Fibroblast of mammary gland (primary cell): ENCODE measurements around the gene PHC1.

Source experiments
- DNase-seq: peaks from one replicate; pipeline ENCODE4 v3.0.0-alpha.2; 2010; ENCODE audit warnings: low read depth
- H3K4me3 ChIP-seq: 2 replicates; pipeline ENCODE4 v1.5.1; 2011; ENCODE audit warnings: low read depth, mild to moderate bottlenecking, low read length, moderate library complexity; ENCODE audit not compliant: control insufficient read depth
- TF ChIP-seq, protein P1 (sequence below): conservative IDR thresholded peaks from 2 replicates; pipeline ENCODE4 v1.5.1; 2011; ENCODE audit warnings: low read depth, low read length, inconsistent platforms; ENCODE audit not compliant: control insufficient read depth, insufficient read depth

PHC1 gene

DNA sequence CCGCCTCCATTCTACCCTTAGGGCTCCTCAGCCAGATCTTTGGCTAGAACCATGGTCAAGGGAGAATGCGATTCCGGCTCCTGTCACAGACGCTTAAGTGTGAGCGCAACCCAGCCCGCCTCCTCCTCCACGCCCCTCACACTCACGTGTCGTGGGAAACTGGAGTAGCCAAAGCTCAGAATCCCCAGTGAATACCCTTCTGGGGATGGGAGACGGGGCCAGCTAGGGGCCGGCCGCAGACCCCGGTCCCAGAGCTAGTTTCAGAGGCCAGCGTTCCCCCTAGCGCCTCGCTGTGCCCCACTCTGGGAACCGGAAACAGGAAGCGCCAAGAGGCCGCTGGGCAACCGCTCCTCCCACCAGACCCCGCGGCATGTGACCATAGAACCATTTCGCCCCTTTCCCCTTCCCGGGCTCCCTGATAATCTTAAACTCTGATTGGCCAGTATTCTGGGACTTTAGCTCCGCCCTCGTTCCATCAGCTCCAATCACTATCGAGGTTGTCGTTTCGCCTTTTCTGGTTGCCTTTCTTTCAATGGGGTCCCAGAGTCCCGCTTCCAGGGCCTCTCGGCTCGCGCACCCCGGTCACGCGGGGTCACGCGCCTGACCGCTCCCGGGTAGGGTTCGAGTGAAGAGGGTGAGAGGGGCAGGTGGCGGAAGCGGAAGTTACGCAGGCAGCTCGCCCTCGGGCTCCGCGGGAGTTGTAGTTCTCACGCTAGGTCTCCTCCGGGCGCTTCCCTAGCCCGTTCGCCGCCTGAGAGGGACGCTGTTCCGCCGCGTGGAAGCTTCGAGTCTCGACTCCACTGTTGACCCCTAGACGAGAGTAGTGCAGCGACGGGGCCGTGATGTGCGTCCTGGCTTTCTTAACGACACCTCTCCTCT lies 35.3 kb downstream of the PHC1 start, which contains the start of gene M6PR:
TSS of gene M6PR (minus strand) at position 304 of the 879 bp plus-strand sequence. CDS start 3,241 bp downstream, outside the sequence.
- DNase-seq = peak; percentile 93
- TF ChIP-seq, protein P1, sequence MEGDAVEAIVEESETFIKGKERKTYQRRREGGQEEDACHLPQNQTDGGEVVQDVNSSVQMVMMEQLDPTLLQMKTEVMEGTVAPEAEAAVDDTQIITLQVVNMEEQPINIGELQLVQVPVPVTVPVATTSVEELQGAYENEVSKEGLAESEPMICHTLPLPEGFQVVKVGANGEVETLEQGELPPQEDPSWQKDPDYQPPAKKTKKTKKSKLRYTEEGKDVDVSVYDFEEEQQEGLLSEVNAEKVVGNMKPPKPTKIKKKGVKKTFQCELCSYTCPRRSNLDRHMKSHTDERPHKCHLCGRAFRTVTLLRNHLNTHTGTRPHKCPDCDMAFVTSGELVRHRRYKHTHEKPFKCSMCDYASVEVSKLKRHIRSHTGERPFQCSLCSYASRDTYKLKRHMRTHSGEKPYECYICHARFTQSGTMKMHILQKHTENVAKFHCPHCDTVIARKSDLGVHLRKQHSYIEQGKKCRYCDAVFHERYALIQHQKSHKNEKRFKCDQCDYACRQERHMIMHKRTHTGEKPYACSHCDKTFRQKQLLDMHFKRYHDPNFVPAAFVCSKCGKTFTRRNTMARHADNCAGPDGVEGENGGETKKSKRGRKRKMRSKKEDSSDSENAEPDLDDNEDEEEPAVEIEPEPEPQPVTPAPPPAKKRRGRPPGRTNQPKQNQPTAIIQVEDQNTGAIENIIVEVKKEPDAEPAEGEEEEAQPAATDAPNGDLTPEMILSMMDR = peak; percentile 44
- peak within 1 kb of the TSS; percentile 99 for H3K4me3 ChIP-seq

DNA sequence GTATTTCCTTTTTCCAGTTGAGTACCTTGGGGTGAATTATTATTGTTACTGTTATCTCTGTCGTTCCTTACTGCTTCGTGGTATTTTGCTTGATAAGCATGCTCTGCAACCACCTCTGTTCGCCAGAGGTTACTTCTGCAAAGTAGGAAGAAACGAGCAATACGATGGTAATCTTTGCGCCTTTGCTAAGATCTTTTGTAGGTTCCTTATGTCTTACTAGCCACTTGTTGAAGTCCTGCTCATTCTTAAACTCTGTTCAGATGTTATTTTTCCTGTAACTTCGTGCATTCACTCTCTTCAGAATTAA lies 35.9 kb downstream of the PHC1 start:
- DNase-seq = no peak
- peak overlapping the region; percentile 99 for H3K4me3 ChIP-seq
- TF ChIP-seq, protein P1 = no peak

DNA sequence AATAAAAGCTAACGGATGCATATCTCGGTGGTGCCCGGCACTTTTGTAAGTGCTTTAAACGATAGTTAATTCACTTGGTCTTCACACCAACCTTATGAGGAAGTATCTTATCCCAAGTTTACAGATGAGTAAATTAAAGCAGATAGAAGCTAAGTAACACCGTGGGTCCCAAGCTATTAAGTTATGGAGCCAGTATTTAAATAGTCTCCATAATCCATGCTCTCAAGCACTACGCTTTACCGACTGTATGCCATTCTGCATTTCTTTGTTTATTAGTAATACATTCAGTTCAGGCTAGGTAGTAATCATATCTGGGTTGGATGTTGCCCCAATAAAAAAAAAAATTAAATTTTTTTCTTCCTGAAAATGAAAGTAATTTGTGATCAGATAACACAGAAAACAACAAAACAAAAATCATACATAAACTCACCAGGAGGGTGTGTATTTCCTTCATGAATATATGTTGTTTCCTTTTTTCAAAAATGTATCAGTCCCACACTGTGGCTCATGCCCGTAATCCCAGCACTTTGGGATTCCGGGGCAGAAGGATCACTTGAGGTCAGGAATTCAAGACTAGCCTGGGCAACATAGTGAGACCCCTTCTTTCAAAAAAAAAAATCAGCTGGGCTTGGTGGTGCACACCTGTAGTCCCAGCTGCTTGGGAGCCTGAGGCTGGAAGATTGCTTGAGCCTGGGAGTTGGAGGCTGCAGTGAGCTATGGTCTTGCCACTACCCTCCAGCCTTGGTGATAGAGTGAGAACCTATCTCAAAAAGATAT lies 36.6 kb downstream of the PHC1 start:
- TF ChIP-seq, protein P1 = no peak
- DNase-seq = no peak
- H3K4me3 ChIP-seq = peak overlapping the region; percentile 99

DNA sequence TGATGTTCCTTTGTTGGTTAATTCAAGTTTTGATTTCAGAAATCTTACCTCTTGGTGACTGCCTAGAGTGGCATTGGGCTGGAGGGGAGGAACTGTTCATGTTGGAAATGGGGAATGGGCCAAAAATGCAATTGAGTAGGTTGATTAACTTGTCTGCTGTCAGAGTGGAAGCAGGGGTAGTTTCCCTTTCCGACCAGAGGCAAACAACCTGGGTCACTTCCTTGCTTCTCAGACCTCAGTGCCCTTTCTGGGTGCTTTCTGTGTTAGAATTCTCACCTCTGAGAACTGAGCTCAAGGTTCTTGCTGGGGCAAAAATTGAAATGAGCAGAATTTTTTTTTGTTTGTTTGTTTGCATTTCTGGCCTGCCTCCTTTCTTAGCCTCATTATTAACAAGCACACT lies 37.4 kb downstream of the PHC1 start:
- H3K4me3 ChIP-seq = no peak overlapping the region
- DNase-seq = no peak
- TF ChIP-seq, protein P1 = no peak

DNA sequence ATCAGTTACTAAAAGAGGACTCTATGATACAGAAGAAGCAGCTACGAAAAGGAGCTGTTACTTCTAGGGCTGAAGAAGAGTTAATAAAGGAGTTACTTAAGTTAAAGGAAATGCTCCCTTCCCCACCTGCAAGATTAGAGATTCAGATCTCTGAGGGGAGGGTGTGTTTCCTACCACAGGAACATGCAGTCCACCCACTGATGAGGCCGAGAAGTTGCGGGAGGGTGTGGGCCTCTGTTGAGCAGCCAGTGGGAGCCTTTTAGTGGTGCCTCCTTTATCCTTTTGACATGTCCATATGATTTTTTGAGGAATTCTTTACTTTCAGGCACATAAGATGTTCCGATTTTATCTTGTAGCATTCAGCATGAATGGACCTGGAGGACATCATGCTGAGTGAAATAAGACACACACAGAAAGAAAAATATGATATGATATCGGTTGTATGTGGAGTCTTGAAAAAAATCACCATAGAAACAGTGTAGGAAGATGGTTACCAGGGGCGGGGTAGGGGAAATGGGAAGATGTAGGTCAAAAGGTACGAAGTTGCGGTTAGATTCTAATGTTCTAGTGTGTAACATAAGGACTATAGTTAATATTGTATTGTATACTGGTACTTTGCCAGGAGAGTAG lies 39.6 kb downstream of the PHC1 start:
- H3K4me3 ChIP-seq = no peak overlapping the region
- TF ChIP-seq, protein P1 = no peak
- no peak for DNase-seq

DNA sequence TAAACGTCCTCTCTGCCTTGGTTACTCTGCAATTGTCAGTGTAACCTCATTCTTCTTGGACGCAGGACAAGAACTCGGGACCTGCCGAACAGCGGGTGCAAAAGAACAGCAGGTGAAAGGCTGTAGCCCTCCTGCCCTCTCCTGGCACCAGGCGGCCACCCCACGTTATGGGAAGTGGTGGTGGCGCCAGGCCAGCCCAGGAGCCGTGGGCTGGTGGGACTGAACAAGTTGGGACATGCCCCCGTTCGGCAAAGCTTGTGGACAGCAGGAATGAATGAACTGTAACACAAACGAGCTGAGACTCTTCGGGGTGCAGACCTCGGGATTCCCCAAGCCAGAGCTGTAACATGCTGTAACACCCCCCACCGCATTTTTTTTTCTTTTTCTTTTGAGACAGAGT lies 41.8 kb downstream of the PHC1 start:
- no peak overlapping the region for H3K4me3 ChIP-seq
- DNase-seq = no peak
- TF ChIP-seq, protein P1 = no peak
